Muscle of arm (tissue), 12 donors: ENCODE measurements around the gene DCST2. TPM values are rescaled to one million over a fixed set of nuclear protein-coding genes. Genes with fewer than 3 reads are reported as not detected.

ENCODE experiments used
- DNase-seq: peaks from one replicate; pipeline ENCODE4 v3.0.0-alpha.2; 2013
- polyA plus RNA-seq, 12 donors: library from polyadenylated mRNA; unstranded; fragments of 120-200 nt; gene quantifications; one replicate each; pipeline ENCODE4 v1.2.1, GENCODE V29; 2013; ENCODE audit not compliant: insufficient read length in 12 of 12

The DCST2 gene
- polyA plus RNA-seq, 12 donors: 0.34 to 1.6 (median 0.57) TPM; not detected in 2

GRCh38 chr1:155070158-155070621, 36.6 kb upstream of the DCST2 start:
- DNase-seq: no peak

- DNase-seq: no peak
Observed at GRCh38 chr1:155069551-155070157, 36.1 kb upstream of the DCST2 start.

- no peak for DNase-seq
Observed at GRCh38 chr1:155068599-155068998, 35.0 kb upstream of the DCST2 start.

GRCh38 chr1:155066777-155067176, 33.2 kb upstream of the DCST2 start:
- no peak for DNase-seq

GRCh38 chr1:155064832-155065429, 31.4 kb upstream of the DCST2 start:
- no peak for DNase-seq

GRCh38 chr1:155064111-155064831, 30.7 kb upstream of the DCST2 start:
- DNase-seq: no peak

- peak; percentile 92 for DNase-seq
Observed at GRCh38 chr1:155063550-155064110, 30.0 kb upstream of the DCST2 start, which contains the start of gene EFNA4. Gene EFNA4, plus strand, starts transcription at chr1:155063740. Its CDS starts 84 bp downstream, at chr1:155063824.

GRCh38 chr1:155062702-155063411, 29.3 kb upstream of the DCST2 start:
- no peak for DNase-seq

- DNase-seq: no peak
Observed at GRCh38 chr1:155062151-155062686, 28.6 kb upstream of the DCST2 start.

GRCh38 chr1:155061381-155062150, 28.0 kb upstream of the DCST2 start:
- peak; percentile 88 for DNase-seq

- DNase-seq: no peak
Observed at GRCh38 chr1:155060736-155061135, 27.2 kb upstream of the DCST2 start.

- DNase-seq: no peak
Observed at GRCh38 chr1:155057788-155058211, 24.2 kb upstream of the DCST2 start.

GRCh38 chr1:155057104-155057503, 23.5 kb upstream of the DCST2 start:
- no peak for DNase-seq

- DNase-seq: no peak
Observed at GRCh38 chr1:155053531-155054105, 20.0 kb upstream of the DCST2 start.

- no peak for DNase-seq
Observed at GRCh38 chr1:155052439-155053395, 19.1 kb upstream of the DCST2 start.

- no peak for DNase-seq
Observed at GRCh38 chr1:155051777-155052398, 18.3 kb upstream of the DCST2 start.

- no peak for DNase-seq
Observed at GRCh38 chr1:155051342-155051776, 17.8 kb upstream of the DCST2 start.

- DNase-seq: peak; percentile 77
Observed at GRCh38 chr1:155050560-155051341, 17.2 kb upstream of the DCST2 start, which contains the start of gene ADAM15. Gene ADAM15, plus strand, starts transcription at chr1:155051316. Its CDS starts 71 bp downstream, at chr1:155051387.
